GM18508 (cell line): Measurements from ENCODE around the gene ALLC.
"Not testable (repeated sequence)": the region's sequence is repeated elsewhere in the genome, so short reads cannot be mapped to it uniquely, and the experiment has no call there.

Source experiments
- ATAC-seq: cut with Tn5 transposase; IDR thresholded peaks from one replicate; pipeline ENCODE4 v1.9.1; 2021; ENCODE audit warnings: moderate number of reproducible peaks; ENCODE audit not compliant: insufficient read depth, unreplicated experiment

The ALLC gene

DNA sequence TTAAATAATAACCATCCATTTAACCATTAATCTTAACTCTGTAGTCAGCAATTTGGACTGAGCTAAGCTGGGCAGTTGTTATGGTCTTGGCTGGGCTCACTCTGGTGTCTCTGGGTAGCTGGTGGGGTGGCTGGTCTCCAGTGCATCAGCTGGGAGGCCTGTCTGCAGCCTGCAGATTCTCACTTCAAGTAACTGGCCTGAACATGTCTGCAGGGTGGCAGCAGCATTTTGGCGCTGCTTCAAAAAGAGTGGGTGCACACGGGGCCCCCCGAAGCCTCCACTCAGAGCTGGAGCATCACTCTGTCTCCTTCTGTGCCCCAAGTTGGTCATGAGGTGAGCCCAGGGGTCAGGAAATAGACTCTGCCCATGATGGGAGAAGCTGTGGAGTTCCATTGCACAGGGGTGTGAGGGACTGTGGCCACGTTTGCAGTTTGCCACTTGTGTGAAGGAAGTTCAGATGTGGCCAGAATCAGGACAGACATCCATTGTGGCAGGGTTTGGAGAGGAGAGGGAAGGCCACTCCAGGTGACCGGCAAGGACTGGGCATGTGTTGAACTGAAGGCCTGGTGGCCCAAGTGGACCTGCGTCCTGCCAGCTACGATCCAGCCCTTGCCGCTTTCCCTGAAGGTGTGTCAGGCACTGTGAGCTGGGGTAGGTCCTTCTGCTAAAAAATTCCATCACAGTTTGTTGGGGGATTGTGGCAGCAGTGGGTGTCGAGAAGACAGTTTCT is 4.9 kb upstream of the ALLC start:
- no peak for ATAC-seq

DNA sequence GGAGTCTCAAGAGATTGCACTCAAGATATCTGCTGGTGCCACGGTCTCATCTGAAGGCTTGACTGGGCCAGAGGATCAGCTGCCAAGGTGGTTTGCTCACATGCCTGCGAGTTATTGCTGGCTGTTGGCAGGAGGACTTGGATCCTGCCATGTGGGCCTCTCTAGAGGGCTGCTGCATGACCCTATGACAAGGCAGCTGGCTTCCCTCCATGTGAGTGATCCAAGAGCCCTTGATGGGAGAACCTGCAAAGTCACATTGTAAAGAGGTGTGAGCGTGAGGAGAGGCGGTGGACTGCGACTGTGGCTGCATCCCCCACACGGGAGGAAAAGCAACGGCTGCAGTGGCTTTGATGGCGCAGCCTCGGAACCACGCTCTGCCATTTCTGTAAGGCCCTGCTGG is 4.0 kb upstream of the ALLC start:
- no peak for ATAC-seq

DNA sequence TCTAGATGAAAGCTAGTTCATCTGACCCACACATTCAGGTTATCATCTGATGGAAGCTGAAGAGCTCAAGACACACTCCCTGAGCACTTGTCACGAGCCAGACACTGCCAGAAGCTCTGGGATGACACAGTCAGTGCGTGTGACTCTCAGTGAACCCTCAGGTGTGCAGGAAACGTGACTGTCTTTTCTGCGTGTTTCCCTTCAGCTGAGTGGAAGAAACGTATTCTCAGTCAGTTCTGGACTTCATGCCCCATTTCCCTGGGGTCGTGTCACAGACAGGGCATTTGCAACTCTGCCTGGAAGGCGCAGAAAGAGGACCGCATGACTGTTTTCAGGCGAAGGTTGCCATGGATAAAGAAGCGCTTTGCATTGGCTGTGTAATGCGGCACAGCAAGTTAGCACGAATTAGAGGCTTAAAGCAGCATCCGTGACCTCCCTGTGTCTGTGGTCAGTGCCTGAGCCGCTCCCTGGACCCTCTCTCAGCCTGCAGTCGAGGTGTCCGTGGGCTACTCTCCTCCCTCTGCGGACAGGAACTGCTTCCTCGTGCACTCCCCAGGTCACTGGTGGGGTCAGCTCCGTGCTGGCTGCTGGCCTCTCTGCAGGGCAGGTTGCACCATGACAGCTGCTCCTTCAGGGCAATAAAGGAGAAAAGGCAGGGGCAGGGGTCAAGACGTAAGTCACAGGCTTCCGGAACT is 3.3 kb upstream of the ALLC start:
- no peak for ATAC-seq

GRCh38 chr2:3655871-3656761 is 1.9 kb upstream of the ALLC start:
- ATAC-seq = no peak

DNA sequence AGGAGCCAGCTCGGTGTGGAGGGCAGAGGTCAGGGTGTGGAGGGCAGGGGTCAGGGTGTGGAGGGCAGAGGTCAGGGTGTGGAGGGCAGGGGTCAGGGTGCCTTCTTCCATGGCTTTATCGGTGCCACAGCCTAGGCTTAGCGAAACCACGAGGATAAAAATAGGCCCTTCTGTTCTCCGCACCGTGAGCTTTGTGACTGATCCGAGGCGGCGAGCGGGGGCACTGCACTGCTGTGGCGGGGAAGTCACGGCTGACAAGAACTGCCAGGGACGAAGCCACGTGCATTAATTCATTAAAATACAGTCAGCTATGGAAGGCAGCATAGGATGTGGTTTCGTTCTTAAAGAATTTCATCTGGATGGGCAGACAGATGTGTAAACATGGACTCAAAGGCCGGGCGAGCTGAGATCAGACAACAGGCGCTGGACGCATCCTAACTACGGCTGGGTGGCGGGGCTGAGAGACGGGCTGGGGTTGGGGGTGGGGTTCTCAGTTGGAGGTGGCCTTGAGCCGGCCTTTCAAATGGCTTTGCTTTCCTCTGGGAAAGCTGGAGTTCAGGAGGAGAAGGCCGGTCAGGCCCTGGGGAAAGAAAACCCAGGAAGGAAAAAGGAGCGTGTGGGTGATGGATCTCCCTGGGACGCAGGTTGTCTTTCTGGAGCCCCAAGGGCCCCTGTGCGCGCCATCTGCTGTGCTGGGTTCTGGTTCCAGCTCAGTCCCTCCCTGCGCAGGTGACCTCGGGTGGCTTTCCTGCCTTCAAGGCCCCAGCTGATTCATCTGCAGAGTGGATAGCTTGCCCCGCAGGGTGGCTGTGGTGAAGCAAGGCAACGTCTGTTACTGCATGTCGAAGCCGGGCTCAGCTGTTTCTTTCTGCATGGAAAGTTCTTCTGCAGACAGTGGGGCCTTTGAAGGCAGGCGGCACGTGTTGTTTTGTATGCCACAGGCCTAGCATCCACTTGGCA is 958 bp upstream of the ALLC start:
- ATAC-seq = no peak

DNA sequence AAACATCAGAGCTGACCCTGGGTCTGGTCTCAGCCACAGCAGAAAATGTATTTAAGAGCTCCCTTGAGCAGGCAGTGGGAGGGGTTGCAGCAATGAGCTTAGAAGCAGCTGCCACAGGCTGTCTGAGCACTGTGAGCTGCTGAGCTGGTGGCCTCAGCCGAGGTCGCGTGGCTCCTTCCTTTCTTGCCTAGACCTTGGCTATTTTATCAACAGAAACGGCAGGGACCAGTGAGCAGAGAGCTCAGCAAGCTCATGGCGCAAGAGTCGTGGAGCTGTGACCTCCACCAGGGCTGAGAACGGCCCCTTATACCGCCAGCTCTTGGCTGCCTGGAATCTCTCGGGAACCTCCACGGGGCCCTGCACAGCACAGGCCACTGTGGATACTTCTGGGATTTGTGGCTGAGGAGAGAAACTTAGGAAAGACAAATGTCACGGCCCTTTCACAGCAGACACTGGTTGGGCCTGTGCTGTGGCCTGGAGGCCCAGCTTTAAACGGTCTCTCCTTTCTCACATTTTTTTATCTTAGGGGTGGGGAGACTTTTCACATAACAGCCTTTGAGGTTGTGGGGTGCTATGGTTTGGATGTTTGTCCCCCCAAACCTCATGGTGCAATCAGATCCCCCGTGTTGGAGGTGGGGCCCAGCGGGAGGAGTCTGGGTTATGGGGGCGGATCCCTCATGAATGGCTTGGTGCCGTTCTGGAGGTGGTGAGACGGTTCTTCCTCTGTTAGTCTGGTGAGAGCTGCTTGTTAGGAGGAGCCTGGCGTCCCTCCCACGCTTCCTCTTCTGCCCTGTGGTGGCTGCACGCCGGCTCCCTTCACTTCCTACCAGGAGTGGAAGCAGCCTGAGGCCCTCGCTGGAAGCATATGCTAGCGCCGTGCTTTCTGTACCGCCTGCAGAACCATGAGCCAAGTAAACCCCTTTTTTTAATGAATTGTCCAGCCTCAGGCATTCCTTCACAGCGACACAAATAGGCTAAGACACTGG is 1.7 kb downstream of the ALLC start:
- no peak for ATAC-seq

- ATAC-seq = not testable (repeated sequence)
These were observed 2.6 kb downstream of the ALLC start for GRCh38 chr2:3660640-3661039.

DNA sequence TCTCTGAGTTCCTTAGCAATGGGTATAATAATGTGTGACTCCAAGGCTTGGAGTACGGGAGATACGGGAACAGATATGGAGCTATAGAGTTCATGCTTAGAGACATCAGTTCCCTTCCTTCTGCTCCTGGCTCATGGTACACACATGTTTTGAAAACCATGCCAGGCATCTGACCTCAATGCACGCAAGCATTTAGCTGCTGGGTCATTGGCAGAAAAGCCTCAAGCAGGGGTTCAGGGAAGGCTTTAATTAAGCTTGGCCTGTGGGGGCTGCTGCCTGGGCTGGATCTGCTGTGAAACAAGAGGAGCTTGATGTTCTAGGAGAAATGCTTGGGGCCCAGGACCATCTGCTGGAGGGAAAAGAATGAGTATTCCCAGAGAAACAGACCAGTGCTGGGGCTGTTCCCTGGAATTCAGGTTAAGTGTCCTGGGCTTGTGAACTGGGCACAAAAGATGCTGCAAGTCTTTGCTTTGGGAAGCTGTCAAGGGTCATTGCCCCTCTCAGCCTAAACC is 3.2 kb downstream of the ALLC start:
- ATAC-seq = no peak

DNA sequence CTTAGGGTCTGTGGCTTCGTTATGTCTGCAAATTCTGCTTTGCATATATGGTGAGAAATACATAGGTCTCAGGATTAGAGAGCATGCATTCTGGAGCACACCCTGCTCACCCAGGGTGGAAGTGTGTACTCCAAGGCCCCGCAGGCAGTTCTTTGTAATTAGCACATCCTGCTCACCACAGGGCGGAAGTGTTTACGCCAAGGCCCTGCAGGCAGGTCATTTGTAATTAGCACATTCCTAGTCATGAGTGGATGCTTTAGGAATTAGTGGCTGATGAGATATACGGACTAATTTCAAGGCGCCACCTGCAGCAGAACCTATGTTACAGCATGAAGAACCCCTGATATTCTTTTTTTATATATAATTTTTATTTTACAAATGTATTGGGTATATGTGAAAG is 4.2 kb downstream of the ALLC start:
- no peak for ATAC-seq

DNA sequence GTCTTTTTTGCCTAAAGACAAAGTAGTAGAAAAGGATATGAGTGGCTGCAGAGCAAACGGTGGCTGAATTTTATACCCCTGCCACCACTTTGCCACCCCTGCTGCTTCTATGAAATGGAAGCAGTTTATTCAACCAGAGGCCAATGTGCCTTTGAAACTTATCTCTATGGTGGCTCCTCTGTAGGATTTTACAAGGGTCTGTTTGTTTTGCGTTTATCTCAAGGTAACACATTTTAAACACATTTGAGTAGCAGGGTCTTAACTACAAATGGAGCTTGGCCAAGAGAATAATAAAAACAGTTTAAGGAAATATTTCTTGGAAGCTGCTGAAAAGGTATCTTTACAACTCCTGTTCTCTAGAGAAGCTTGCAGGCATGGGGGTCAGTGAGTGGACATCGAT is 6.1 kb downstream of the ALLC start:
- no peak for ATAC-seq

GRCh38 chr2:3664925-3665324 is 6.9 kb downstream of the ALLC start:
- no peak for ATAC-seq

DNA sequence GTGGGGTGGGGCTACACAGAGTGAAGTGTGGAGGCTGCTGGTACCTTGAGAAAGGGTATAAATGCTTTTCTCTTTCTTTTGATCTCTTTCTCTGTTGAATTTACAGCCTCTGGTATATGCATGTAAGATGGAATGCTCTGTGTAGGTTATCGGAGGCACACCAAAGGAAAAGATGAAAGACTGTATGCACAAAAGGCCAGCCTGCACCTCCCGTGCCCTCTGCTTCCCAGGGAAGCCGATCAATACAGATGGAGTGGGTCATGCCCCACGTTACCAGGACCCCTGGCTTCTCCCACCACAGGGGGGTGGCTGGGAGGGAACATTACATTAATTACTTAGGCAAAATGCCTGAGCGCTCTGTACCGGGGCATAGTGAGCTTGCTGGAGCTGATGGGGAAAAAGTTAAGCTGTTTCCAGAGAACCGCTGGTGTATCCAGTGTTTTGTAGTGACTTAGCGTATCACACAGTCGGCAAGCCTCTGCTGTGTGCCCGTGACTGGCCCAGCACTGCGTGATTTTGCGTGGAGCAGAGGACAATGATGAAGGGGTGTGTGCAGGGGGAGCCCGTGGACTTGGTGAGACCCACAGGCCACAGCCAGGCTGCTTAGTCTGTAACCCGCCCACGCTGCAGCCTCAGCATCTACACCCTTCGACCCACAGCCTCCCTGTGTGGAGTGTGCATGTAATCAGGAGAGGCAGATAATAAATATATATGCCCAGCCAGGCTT is 8.0 kb downstream of the ALLC start:
- ATAC-seq = no peak

- ATAC-seq = no peak
These were observed 8.6 kb downstream of the ALLC start for GRCh38 chr2:3666613-3666975.

DNA sequence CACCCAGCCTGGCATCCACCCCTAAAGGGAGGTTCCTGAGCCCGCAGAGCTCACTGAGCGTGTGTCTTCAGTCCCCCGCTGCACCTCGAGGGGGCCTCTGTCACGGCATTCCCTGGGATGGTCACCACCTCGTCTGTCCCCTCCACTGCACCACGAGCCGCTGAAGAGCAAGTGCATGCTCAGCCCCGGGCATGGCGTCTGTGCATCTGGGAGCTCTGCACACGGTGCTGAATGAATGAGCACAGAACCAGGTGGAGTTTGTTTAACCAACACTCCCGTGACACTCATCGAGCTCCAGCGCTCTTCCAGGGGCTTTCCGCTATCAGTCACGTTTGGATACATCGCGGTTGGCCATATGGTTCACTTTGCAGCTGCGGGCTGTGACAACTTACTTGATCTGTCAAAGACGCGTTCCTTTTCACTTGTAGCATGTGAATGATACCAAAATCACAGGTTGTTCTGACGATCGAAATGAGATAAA is 9.2 kb downstream of the ALLC start:
- no peak for ATAC-seq

GRCh38 chr2:3669656-3670055 is 11.7 kb downstream of the ALLC start:
- no peak for ATAC-seq

- no peak for ATAC-seq
These were observed 12.4 kb downstream of the ALLC start for GRCh38 chr2:3670376-3670775.

DNA sequence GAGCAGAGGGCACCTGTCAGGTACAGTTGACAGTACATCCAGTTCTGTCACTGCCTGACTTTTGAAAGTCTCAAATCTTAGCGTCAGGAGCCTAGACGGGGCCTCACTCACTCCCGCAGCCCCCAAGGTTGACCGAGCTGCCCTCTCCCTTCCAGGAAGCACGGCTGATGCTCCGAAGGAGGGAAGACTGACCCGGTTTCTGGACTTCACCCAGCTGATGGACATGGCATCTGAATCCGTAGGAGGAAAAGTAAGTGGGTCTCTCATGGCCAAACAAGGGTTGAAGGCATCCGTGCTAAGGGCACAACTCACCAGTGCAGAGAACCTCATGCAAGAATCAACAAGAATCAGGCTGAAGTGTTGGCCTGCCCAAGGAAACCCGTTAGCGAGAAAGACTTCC is 12.9 kb downstream of the ALLC start:
- no peak for ATAC-seq
